GM12872 (cell line): ENCODE results near the gene SPNS2.

Experiments
- CTCF ChIP-seq: IDR thresholded peaks from 3 replicates; pipeline ENCODE4 v1.5.1; 2011; ENCODE audit warnings: low read depth, mild to moderate bottlenecking, low read length, moderate library complexity; ENCODE audit not compliant: insufficient read depth

The SPNS2 gene

GRCh38 chr17:4476511-4477070, 22.1 kb upstream of the SPNS2 start:
- no peak for TF ChIP-seq CTCF

- TF ChIP-seq CTCF, result no peak
Observed at GRCh38 chr17:4477255-4477791, 21.4 kb upstream of the SPNS2 start.

GRCh38 chr17:4478318-4478830, 20.3 kb upstream of the SPNS2 start:
- no peak for TF ChIP-seq CTCF

GRCh38 chr17:4479340-4479981, 19.2 kb upstream of the SPNS2 start:
- no peak for TF ChIP-seq CTCF

- TF ChIP-seq CTCF, result no peak
Observed at GRCh38 chr17:4479982-4480751, 18.5 kb upstream of the SPNS2 start.

GRCh38 chr17:4480929-4481898, 17.5 kb upstream of the SPNS2 start:
- no peak for TF ChIP-seq CTCF
